T-helper 1 cell (primary cell): Measurements from ENCODE around the gene PDK2.
A peak's percentile ranks its signal among the peaks of the same experiment; 100 is the strongest.

ENCODE experiments used
- DNase-seq, 5 donors: peaks; one replicate each; pipeline ENCODE4 v3.0.0-alpha.2; 2012 to 2020

PDK2 gene

DNA sequence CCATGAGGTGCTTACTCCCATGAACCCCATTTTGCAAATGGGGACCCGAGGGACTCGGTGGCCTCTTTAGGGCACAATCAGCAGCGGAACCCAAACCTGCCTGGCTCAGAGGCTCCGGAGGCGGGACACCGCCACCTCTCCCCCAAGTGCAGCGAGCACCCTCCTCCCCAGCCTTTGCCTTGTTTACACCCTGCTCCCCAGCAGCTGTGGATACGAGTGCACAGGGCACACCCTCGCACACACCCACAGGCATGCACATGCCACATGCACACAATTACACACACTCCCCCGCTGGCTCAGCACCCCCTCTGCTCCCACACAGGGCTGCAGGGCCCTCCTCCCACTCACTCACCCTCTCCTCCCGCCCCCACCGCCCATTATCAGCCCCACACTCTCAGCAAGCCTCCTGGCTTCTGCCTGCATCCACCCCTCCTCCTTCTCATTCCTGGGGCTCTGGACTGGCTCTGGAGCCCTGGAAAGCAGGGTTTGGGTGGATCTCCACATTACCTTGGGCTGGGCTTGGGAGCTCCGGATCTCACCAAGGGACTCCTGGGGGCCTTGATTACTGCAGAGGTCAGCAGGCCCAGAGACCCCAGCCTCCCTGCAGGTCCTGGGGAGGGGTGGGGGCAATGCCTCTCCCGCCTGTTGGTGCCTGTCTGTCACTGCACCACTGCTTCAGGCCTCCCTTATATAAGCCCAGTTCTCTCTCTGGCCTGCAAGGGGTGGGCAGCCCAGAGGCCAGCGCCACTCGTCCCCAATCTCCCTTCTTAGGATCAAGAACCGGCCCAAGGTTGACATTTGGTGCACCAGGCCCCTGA, 6.4 kb downstream of the PDK2 start:
- DNase-seq, result no peak

DNA sequence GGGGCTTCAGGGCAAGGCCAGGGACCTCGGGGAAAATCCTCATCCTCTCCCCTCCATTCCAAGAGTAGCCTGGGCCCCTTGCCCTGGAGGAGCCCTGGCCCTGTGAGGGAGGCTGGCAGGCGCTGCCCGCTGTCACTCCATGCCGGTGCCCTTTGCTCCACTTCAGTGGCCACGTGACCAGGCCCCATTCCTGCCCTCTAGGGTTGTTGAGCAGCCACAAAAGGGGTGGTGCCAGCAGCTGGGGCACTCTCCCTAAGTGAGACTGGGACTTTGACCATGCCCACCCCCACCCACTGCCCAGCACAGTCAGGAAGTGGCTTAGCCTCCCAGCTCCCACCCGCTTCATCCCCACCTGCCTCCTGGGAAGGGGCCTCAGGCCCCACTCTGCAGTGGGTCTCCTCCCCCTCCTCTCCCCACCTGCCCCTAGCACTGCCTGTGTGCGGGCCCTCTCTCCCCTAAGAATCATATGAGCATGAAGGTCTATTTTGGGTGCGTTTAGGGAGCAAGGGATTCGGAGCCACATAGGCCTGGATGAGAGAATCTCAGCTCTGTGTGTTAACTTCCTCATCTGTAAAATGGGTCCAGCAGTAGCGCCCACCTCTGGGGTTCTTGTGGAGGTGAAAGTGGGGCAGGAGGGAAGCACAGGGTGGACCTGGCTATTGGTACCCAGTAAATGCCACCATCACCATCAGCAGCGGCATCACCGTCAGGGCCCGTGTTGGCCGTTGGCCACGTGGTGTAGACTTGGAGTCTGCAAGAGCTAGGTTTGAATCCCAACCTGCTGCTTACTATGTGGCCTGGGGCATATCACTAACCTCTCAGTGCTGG, 7.2 kb downstream of the PDK2 start:
- no peak for DNase-seq

DNA sequence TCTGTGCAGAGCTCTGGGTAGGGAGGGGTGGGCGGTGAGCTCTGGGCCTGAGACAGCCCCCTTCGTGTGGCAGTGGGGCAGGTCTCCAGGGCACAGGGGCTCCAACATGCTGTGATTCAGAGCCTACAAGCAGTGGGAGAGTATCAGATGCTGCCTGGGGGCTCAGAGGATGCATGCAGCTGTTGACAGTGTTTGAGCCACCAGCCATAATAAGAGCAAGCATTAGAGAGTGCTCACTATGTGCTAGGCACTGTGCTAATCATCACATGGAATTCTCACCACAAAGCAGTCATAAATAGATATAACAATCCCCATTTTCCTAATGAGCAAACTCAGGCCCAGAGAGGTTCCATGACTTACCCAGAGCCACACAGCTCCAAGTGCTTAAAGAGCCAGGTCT, 8.1 kb downstream of the PDK2 start:
- no peak for DNase-seq

DNA sequence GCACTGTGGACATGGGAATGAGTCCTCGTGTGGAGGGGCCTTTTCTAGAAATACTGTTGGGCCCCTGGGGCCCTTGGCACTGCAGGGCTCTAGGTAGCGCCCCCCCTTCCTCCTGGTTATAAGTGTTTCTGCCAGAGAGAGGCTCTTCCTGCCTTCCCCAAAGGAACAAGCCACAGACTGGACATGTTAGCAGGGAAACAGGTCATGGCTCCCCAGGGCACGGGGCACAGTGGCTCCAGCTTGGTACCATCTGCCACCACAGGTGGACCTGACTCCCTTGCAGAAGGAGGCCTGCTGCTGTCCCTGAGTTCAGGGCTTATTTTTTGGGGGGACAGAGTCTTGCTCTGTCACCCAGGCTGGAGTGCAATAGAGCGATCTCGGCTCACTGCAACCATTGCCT, 8.8 kb downstream of the PDK2 start:
- no peak for DNase-seq

DNA sequence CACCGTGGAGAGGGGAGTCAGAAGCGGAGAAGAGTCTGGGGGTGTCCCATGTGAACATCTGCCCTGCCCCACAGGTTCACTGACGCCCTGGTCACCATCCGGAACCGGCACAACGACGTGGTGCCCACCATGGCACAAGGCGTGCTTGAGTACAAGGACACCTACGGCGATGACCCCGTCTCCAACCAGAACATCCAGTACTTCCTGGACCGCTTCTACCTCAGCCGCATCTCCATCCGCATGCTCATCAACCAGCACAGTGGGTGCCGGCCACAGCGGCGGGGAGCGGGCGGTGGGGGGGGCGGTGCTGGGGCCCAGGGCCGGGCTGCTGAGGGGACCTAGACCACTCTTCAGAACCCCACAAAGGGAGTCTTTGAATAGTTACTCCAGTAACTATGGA, 10.7 kb downstream of the PDK2 start:
- no peak for DNase-seq

DNA sequence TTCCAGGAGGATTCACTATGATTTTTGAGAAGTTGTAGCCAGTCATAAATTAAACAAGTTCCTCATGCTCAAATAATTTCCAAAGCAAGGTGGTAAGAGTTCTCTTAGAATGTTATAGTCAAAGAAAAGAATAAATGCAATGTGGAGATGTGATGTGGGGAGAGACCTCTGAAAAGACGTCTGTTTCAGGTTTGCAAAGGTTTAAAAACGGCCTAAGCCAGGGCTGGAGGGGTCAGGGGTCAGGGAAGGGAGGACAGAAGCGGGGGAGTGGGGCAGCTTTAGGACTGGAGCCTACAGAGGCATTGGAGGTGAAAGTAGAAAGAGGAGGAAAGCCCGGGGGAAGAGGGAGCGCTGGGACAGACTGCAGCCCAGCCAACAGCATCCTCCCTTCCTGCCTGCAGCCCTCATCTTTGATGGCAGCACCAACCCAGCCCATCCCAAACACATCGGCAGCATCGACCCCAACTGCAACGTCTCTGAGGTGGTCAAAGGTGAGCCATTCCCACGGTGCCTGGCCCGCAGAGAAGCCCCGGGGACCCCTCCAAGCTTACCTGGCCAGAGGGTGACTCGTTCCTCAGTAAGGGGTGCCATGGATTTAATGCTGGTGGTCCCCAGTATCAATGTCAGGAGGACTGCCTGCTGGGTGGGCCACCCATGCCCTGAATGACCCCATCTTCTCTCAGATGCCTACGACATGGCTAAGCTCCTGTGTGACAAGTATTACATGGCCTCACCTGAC, 11.4 kb downstream of the PDK2 start:
- no peak for DNase-seq

DNA sequence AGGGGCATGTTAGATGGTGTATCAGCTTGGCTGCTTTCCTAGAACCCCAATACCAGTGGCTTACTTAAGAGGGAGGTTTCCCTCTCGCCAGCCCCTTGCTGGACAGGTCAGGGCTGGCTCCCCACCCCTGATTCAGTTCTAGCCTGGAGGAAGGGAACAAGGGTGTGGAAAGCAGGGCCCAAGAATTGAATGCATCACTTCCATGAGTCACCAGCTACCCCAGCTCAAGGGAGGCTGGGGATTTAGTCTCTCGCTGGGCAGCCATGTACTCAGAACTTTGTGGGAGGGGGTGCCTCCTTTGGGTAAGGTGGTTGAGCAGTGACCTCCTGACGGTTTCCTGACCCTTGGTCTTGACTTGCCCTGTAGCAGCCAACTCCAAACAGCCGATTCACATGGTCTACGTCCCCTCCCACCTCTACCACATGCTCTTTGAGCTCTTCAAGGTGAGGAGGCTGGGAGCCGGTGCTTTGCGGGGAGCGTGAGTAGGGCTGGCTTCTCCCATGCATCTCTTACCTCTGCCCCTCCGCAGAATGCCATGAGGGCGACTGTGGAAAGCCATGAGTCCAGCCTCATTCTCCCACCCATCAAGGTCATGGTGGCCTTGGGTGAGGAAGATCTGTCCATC, 12.8 kb downstream of the PDK2 start:
- no peak for DNase-seq

DNA sequence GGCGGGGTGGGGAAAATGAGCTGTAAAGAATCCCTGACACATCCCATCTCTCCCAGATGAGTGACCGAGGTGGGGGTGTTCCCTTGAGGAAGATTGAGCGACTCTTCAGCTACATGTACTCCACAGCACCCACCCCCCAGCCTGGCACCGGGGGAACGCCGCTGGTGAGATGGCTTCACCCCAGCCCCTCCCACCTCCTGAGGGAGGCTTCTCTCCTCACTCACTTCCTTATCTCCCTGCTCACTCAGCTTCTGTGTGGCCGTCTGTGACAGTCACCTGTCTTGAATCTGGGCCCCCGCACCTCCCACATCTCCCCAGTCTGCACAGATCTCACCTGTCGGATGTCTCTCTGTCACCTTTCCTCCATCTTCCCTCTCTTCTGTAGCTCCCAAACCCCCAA, 13.4 kb downstream of the PDK2 start:
- no peak for DNase-seq

DNA sequence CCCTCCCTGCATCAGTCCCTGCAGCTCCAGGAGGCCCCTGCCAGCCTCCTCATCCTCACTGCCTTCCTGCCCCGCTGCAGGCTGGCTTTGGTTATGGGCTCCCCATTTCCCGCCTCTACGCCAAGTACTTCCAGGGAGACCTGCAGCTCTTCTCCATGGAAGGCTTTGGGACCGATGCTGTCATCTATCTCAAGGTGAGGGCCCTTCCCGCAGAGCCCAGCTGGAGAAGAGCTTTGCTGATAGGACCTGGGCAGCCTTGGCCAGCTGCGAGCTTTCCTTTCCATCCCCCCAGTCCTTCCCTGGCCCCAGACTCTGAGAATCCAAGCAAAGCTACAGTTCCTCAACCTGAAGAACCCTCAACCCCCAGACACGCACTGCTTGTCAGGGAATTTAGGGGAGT, 14.1 kb downstream of the PDK2 start:
- no peak for DNase-seq

DNA sequence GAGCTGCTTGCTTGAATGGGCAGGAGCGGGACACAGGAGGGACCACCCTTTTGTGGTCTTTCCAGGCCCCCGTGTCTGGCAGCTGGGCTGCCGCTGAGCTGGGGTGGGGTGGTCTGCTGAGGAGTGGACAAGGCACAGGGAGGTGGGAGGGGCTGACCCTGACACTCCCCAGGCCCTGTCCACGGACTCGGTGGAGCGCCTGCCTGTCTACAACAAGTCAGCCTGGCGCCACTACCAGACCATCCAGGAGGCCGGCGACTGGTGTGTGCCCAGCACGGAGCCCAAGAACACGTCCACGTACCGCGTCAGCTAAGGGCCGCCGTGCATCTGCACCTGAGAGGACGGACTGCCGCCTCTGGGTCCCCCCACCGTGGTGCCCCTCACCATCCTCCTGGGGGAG, 14.6 kb downstream of the PDK2 start:
- no peak for DNase-seq

DNA sequence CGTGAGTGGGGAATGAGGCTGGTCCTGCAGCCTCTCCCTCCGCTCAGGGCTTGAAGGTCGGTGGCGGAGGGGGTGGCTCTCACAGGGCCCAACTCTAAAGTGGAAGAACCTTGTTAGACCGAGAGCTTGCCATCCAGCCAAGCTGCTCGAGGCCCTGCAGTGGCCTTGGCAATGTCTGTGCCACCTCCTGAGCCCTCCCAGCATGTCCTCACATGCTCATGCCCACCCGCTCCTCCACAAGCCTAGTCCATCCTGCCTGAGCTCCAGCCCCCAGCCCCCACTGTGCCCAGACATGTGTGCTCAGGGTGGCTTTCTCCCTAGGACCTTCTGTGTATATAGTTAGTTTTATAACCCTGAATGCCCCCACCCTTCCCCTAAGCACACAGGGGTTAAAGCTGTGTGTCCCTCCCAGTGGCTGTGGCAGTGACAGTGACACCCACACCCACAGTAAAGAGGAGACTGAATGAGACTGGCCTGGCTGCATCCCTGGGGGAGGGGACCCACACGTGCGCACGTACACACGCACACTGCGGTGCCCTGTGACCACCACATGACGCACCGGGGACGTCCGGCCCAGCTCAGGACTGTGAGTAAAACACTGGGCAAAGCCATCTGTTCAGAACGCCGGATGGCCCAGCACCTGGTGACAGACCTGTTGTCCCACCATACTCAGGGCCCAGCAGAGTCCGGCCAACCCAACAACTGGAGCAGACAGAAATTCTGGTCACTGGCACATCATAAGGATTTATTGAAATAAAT, 15.6 kb downstream of the PDK2 start:
- no peak for DNase-seq

DNA sequence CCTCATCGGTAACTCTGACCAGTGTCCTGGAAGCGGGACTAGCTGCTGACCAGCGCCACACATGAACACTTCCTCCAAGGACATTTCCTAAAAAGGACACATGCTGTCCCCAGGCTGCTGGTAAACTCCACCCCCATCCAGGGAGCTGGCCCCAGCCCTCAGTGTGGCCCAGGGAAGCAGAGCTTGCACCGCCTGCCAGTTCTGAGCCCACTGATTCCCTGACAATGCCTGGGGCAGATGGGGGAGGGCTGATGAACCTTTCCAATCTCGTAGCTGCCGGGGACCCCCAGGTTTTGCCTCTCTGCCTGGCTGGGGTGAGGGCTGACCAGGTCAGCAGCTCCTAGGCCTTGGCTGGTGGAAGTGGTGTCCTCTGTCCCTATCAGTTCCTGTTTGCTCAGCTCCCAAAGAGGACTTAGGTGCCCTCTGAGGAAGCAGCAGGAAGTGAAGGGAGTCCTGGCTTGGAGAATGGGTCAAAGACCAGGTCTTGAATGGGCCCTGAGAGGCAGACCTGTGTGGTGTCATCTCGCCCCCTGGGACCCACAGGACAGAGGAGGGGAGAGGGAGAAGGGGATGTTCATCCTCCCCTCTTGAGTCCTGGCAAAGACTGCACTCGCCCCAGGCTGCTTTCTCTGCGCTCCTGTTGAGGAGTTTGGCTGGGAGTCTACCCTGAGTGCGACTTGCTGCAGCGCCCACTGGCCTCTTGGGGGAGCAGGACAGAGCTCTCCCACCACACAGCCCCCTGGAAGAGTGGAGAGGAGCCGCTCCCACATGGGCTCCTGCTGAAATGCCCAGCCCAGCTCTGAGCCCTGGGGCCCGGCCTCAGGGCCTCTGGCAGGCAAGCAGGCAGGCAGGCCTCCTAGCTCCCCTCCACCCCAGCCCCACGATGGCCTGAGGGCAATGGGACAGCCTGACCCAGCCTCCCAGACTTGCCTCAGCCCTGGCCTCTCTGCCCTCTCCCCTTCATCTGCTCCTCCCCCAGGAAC, 16.8 kb downstream of the PDK2 start:
- no peak for DNase-seq

DNA sequence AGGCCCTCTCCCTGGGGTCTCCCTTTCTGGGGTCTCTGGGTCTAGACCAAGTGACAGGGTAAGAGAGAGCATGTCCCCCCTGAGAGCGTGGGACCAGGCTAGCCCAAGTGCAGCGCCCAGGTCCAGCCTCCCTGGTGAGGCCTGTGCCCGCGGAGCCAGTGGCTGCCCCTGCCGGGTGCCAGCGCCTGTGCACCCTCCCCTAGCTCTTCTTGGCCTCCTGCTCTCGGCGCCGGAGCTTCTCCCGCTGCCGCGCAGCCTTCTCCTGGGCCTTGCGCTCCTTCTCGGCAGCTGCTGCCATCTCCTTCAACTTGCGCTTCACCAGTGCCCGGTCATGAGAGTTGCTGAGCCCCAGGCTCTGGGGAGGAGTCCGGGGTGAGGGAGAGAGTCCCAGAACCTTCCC, 17.5 kb downstream of the PDK2 start:
- no peak for DNase-seq

DNA sequence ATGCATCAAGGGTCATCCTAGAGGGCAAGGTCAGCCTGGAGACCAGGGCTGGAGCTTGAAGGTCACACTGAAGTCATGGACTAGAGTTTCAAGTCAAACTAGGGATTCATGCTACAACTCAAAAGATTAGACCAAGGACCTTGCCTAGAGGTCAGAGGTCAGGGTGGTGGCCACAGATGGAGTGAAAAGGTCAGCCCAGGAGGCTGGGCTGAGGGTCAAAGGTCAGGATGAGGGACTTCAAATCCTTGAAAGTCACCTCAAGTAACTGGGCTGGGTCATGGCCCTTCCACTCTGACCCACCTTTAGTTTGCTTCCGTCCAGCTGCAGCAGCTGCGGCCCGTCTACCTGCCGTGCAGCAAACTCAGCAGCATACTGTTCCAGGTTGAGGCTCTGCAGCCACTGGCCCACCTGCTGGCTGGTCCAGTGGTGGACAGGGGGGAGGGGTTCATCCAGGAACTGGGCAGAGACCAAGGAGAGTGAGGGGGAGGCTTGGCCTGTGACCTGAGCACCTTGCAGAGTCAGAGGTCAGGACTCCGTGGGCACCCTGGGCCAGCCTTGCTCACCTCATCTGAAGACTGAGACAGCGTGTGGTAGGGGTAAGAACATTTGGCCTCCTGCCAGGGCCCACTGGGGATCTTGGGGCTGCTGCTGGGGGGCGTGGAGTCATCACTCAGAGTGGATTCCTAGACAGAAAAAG, 18.6 kb downstream of the PDK2 start:
- no peak for DNase-seq

DNA sequence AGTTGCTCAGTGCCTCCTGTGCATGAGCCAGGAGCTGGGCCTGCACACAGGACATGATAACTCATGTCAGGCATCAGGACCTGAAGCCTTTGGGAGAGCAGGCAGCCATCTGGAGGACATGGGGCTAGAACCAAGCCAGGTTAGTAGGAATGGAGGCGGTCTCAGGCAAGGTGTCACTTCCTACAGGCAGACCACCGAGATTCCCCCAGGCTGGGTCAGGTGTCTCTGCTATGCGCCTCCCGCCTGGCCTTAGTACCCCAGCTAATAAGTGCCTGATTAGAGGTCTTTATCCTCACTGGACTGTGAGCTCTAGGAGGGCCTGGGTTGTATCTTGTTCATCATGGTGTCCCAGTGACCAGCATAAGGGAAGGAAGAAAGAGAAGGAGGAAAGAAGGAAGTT, 19.2 kb downstream of the PDK2 start:
- no peak for DNase-seq

DNA sequence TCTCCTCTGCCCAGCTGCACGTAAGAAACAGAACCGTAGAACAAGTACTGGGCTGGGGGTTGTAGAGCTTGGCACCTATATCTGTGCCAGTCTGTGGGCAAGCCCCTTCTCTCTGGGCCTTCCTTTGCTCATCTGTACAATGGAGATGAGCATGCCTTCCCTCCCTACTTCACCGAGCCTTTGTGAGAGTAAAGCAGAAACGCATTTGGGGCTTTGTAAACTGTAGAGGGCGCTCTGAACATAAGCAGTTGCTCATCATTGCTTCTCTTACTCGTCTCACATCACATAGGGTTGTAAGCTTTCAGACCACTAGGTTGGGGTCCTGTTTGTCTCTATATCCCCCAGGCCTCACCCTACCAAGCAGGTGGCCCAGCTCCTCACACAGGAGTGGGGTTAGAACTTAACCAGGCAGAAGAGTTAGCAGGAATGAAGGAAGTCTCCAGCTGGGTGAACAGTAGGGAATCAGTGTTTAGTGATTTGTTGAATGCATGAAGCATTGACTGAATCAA, 19.8 kb downstream of the PDK2 start:
- DNase-seq, result peak in 2 of 5 donors; percentile 19 to 66

DNA sequence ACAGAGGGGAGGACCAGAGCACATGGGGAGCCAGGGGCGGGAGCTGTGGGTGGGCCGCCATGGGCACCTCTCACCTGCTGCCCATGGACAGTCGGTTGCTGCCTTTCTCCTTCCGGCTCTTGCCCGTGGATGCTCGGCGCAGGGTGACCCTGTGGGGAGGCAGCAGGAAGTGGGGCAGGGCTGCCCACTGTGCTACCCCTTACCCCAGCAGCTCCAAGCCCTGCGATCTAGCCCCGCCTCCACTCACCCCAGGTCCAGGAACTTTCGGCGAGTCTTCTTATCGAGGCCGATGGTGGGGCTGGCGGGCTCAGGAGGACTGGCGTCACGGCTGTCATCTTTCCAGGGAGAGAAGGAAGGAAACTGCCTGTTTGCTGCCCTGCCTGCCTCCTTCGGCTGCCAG, 20.6 kb downstream of the PDK2 start:
- no peak for DNase-seq

DNA sequence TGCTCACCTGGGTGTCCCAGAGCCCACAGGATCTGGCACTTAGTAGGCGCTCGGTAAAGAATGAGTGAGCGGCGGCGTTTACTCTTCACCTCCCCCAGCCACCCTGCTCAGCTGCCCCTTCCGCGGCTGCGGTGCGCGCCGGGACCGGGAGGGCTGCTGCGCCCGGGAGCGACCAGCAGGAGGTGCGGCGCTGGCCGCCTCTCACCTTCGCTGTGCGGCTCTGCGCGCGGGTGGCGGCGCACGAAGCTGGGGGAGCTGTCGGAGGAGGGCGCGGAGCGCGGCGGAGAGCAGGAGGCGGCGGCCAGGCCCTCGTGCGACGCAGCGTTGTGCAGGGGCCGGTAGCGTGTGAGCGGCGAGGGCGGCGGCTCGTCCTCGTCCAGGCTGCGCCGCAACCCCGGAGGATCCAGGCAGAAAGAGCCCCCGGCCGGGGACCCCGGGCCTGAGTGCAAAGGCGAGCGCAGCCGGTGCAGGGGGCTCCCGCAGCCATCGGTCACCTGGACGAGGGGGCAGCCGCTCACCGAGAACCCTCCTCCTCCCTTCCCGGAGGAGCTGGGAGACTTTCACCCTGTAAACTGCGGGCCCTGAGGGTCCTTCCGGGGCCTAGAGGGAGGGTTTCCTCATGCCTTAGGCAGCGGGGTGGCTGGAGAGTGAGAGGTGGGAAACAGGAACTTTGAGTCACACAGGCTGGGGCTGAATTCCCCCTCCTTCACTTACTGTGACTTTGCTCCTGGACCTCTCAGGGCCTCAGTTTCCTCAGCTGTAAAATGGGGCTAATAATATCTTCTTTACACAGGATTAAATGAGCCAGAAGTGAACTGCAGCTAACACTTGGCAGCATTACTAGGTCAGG, 22.3 kb downstream of the PDK2 start:
- DNase-seq, result peak in 4 of 5 donors; percentile 50 to 64 (median 54)
